ENCODE results near the gene HSPB3. TPM values are rescaled to one million over a fixed set of nuclear protein-coding genes. Genes with fewer than 3 reads are reported as not detected.

Gene HSPB3
- polyA plus RNA-seq, 1 donor (not counting 4 experiments of a cell fraction or from before 2014, with no cell fraction given) = 1.8 TPM

- Histone ChIP-seq H3K4me3 (ENCODE audit: control insufficient read depth in 2 of 3, extremely low read depth in 1 of 3, insufficient read depth in 2 of 3, low read depth in 1 of 3, low read length in 3 of 3) (no peak overlapping the region), H2AFZ (ENCODE audit: control insufficient read depth, low read length) (no peak overlapping the region), H3K27me3 (ENCODE audit: control insufficient read depth, extremely low read depth, insufficient read depth, low read length) (peaks cover 2% of the 10 kb centered on the region), H3K79me2 (ENCODE audit: control insufficient read depth, insufficient read depth, low read length) (no peaks in the 10 kb centered on the region), H3K9me3 (ENCODE audit: control insufficient read depth, low read depth, low read length) (no peaks in the 10 kb centered on the region), H3K4me1 (ENCODE audit: control insufficient read depth, extremely low read depth, insufficient read depth, low read length) (peaks cover 8% of the 10 kb centered on the region), H3K9me1 (ENCODE audit: control insufficient read depth, extremely low read depth, insufficient read depth, low read length) (no peaks in the 10 kb centered on the region), H3K4me2 (ENCODE audit: control insufficient read depth, extremely low read depth, insufficient read depth, low read depth, low read length) (no peak overlapping the region), H3K9ac (ENCODE audit: control insufficient read depth, extremely low read depth, insufficient read depth, low read length) (no peak overlapping the region), H3K27ac (ENCODE audit: control insufficient read depth, insufficient read depth, low read length) (no peak overlapping the region), H3K36me3 (ENCODE audit: control insufficient read depth in 2 of 2, extremely low read depth in 1 of 2, insufficient read depth in 2 of 2, low read length in 2 of 2) (no peaks in the 10 kb centered on the region), H4K20me1 (ENCODE audit: control insufficient read depth, extremely low read depth, insufficient read depth, low read length) (no peaks in the 10 kb centered on the region)
- dilution Hi-C loops (cut with MboI; ENCODE audit: extremely low pct_ligation_motif_present, low sequenced_read_pairs) = no loop called here
- DNase-seq (ENCODE audit: low read depth, low spot score) = no peak
- TF ChIP-seq EZH2 (IDR thresholded peaks at IDR 0.05; ENCODE audit: low read length) (no peak), CTCF (optimal IDR thresholded peaks at IDR 0.05 in 1 of 3, IDR thresholded peaks at IDR 0.05 in 1 of 3, conservative IDR thresholded peaks at IDR 0.05 in 1 of 3; ENCODE audit: extremely low read depth in 1 of 3, insufficient read depth in 2 of 3, low read length in 3 of 3) (no peak)
- FAIRE-seq = no peak
Measured at GRCh38 chr5:54450542-54450941, 5.0 kb upstream of the HSPB3 start.

- FAIRE-seq = no peak
- no peak overlapping the region for H3K4me3 ChIP-seq (ENCODE audit: control insufficient read depth in 2 of 3, extremely low read depth in 1 of 3, insufficient read depth in 2 of 3, low read depth in 1 of 3, low read length in 3 of 3)
- H2AFZ ChIP-seq (ENCODE audit: control insufficient read depth, low read length) = no peak overlapping the region
- no peaks in the 10 kb centered on the region for H3K9me1 ChIP-seq (ENCODE audit: control insufficient read depth, extremely low read depth, insufficient read depth, low read length)
- no peaks in the 10 kb centered on the region for H4K20me1 ChIP-seq (ENCODE audit: control insufficient read depth, extremely low read depth, insufficient read depth, low read length)
- H3K36me3 ChIP-seq (ENCODE audit: control insufficient read depth in 2 of 2, extremely low read depth in 1 of 2, insufficient read depth in 2 of 2, low read length in 2 of 2) = no peaks in the 10 kb centered on the region
- no peaks in the 10 kb centered on the region for H3K79me2 ChIP-seq (ENCODE audit: control insufficient read depth, insufficient read depth, low read length)
- dilution Hi-C loops (cut with MboI; ENCODE audit: extremely low pct_ligation_motif_present, low sequenced_read_pairs) = no loop called here
- no peaks in the 10 kb centered on the region for H3K9me3 ChIP-seq (ENCODE audit: control insufficient read depth, low read depth, low read length)
- H3K4me1 ChIP-seq (ENCODE audit: control insufficient read depth, extremely low read depth, insufficient read depth, low read length) = peaks cover 22% of the 10 kb centered on the region
- H3K9ac ChIP-seq (ENCODE audit: control insufficient read depth, extremely low read depth, insufficient read depth, low read length) = no peak overlapping the region
- DNase-seq (ENCODE audit: low read depth, low spot score) = no peak
- no peak overlapping the region for H3K27ac ChIP-seq (ENCODE audit: control insufficient read depth, insufficient read depth, low read length)
- H3K27me3 ChIP-seq (ENCODE audit: control insufficient read depth, extremely low read depth, insufficient read depth, low read length) = peaks cover 2% of the 10 kb centered on the region
- TF ChIP-seq CTCF (optimal IDR thresholded peaks at IDR 0.05 in 1 of 3, IDR thresholded peaks at IDR 0.05 in 1 of 3, conservative IDR thresholded peaks at IDR 0.05 in 1 of 3; ENCODE audit: extremely low read depth in 1 of 3, insufficient read depth in 2 of 3, low read length in 3 of 3) (no peak), EZH2 (IDR thresholded peaks at IDR 0.05; ENCODE audit: low read length) (no peak)
- no peak overlapping the region for H3K4me2 ChIP-seq (ENCODE audit: control insufficient read depth, extremely low read depth, insufficient read depth, low read depth, low read length)
Measured at GRCh38 chr5:54453046-54453445, 2.5 kb upstream of the HSPB3 start.

Data from keratinocyte (primary cell).